MG63 (cell line): ENCODE measurements around the gene NPHS1. TPM values are rescaled to one million over a fixed set of nuclear protein-coding genes. Genes with fewer than 3 reads are reported as not detected.
A peak's percentile ranks its signal among the peaks of the same experiment; 100 is the strongest.
"Not testable (repeated sequence)": the region's sequence is repeated elsewhere in the genome, so short reads cannot be mapped to it uniquely, and the experiment has no call there.

ENCODE experiments used
- DNase-seq: peaks from one replicate; pipeline ENCODE4 v3.0.0-alpha.2; 2020
- H3K27me3 ChIP-seq: fragments of 250-450 bp; sonication (Bioruptor Pico); 2 replicates; pipeline ENCODE4 v1.5.1; 2020; ENCODE audit warnings: mild to moderate bottlenecking, moderate library complexity
- H3K36me3 ChIP-seq: fragments of 250-450 bp; sonication (Bioruptor Pico); 2 replicates; pipeline ENCODE4 v1.5.1; 2020; ENCODE audit warnings: mild to moderate bottlenecking, moderate library complexity
- H3K4me3 ChIP-seq: fragments of 250-450 bp; sonication (Bioruptor Pico); 2 replicates; pipeline ENCODE4 v1.5.1; 2020; ENCODE audit warnings: mild to moderate bottlenecking, moderate library complexity
- H3K9me3 ChIP-seq: fragments of 250-450 bp; sonication (Bioruptor Pico); 2 replicates; pipeline ENCODE4 v1.5.1; 2020; ENCODE audit warnings: mild to moderate bottlenecking, moderate library complexity
- total RNA-seq: library from RNA; depleted of rRNA; stranded (reverse); fragments of >200 nt; shearing (Covaris generic); gene quantifications from 2 replicates; pipeline ENCODE4 v1.2.3, GENCODE V29; 2014; ENCODE audit warnings: low replicate concordance; rRNA removed

The NPHS1 gene, protein sequence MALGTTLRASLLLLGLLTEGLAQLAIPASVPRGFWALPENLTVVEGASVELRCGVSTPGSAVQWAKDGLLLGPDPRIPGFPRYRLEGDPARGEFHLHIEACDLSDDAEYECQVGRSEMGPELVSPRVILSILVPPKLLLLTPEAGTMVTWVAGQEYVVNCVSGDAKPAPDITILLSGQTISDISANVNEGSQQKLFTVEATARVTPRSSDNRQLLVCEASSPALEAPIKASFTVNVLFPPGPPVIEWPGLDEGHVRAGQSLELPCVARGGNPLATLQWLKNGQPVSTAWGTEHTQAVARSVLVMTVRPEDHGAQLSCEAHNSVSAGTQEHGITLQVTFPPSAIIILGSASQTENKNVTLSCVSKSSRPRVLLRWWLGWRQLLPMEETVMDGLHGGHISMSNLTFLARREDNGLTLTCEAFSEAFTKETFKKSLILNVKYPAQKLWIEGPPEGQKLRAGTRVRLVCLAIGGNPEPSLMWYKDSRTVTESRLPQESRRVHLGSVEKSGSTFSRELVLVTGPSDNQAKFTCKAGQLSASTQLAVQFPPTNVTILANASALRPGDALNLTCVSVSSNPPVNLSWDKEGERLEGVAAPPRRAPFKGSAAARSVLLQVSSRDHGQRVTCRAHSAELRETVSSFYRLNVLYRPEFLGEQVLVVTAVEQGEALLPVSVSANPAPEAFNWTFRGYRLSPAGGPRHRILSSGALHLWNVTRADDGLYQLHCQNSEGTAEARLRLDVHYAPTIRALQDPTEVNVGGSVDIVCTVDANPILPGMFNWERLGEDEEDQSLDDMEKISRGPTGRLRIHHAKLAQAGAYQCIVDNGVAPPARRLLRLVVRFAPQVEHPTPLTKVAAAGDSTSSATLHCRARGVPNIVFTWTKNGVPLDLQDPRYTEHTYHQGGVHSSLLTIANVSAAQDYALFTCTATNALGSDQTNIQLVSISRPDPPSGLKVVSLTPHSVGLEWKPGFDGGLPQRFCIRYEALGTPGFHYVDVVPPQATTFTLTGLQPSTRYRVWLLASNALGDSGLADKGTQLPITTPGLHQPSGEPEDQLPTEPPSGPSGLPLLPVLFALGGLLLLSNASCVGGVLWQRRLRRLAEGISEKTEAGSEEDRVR (N-terminal part only)
- total RNA-seq = not detected in 2 replicates

DNA sequence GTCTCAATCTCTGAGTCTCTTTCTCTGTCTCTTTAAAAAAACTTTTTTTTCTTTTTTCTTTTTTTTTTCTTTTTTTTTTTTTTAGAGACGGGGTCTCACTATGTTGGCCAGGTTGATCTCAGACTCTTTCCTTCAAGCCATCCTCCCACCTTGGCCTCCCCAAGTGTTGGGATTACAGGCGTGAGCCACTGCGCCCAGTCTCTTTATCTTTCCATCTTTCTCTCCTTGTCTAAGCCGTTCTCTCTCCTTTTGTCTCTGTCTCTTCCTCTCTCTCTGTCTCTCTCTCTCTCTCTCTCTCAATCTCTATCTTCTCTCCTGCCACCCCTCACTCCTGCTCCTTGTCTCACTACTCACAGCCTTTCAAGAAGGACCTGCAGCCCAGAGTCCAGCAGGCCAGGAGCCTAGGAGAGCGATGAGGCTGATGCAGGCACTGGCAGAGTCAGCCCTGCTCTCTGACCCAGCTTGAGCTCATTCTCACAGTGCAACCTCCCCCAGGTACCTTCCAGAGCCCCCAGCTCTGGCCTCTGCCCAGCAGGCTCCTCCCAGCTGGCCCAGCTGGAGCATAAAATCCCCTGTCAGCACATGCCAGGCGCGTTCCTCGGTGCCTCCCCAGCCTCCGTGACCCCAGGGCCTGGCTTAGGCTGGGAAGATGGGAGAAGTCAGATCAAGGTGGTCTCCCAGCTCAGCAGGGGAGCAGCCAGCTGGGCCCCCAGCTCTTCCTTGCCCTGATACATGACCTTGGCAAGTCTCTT lies at the start of gene NPHS1:
Gene NPHS1, minus strand, starts transcription at position 476 of the 752 bp plus-strand sequence. CDS start 667 bp downstream, outside the sequence.
- peaks cover 10% of the 10 kb centered on the region for H3K27me3 ChIP-seq
- H3K4me3 ChIP-seq = no peak within 1 kb of the TSS
- H3K9me3 ChIP-seq = no peaks in the 10 kb centered on the region
- no peaks in the 10 kb centered on the region for H3K36me3 ChIP-seq
- no peak for DNase-seq

DNA sequence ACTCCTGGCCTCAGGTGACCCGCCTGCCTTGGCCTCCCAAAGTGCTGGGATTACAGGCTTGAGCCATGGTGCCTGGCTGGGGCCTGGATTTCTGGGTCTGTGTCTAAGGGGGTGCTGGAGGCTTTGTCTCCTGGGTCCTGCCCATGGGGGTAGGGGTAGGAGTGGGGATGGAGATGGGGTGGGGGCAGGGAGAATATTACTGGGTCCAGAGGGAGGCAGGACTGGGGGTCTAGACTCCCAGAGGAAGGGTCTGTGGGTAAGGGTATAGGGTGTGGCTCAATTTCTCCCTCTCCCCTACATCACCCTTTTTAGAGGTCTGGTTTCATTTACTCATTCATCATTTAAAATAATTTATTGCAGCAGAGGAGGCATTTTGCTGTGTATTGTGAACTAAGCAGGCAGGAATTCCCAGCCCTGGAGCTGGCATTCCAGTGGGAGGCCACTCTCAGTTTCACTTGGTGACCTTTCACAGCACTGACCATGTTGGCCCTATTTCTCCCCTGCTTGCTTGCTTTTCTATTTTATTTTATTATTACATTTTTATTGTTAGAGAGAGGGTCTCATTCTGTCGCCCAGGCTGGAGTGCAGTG lies 48.8 kb upstream of the NPHS1 start:
- Histone ChIP-seq H3K36me3 (peaks cover 13% of the 10 kb centered on the region), H3K9me3 (no peaks in the 10 kb centered on the region), H3K27me3 (no peaks in the 10 kb centered on the region), H3K4me3 (peak overlapping the region; percentile 71)
- DNase-seq = peak; percentile 33

DNA sequence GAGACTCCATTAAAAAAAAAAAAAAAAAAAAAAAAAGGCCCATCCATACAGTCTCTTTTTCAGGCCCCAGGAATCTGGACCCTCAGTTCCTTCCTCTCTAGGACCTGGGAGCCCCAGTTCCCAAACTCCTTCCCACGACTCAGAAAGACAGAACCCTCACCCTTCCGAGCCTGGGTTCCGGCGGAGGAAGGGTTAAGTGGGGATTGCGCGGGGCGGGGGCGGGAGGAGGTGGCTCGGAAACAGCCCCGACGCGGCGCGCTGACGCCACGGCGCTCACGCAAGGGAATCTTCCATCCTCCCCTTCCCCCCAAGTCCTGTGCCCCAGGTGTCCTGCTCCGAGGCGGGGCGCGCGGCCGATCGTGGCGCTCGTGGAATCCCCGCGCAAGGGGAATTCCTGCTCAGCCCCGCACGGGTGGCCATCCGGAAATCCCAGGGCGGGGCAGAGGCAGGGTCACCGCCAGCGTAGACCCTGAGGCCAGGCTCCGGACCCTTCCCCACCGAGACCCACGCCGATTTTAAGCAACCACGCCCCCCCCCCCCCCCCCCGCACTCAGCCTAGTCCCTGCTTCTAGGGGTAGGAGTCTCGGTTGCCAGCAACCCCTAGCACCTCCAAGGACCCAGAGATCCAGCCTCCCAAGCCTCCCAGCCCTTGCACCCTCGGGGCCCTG lies 47.4 kb upstream of the NPHS1 start:
- no peaks in the 10 kb centered on the region for H3K27me3 ChIP-seq
- H3K9me3 ChIP-seq = no peaks in the 10 kb centered on the region
- peaks cover 13% of the 10 kb centered on the region for H3K36me3 ChIP-seq
- peak overlapping the region; percentile 71 for H3K4me3 ChIP-seq
- DNase-seq = peak; percentile 83

DNA sequence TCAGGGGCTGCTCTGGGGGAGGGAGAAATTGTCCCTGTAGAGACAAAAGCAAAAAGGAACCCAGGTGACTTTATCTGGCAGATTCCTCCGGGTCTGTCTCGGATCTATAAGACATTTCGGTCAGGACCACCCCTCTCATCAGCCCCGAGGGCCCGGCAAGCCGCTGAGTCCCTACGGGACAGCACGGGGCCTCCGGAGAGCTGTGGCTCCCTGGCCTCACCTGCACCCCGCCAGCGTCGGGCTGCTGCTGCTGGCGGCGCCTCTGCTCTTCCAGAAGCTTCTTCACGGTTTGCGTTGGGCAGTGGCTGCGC lies 46.1 kb upstream of the NPHS1 start:
- H3K36me3 ChIP-seq = peaks cover 19% of the 10 kb centered on the region
- no peak for DNase-seq
- no peak overlapping the region for H3K4me3 ChIP-seq
- no peaks in the 10 kb centered on the region for H3K27me3 ChIP-seq
- no peaks in the 10 kb centered on the region for H3K9me3 ChIP-seq

DNA sequence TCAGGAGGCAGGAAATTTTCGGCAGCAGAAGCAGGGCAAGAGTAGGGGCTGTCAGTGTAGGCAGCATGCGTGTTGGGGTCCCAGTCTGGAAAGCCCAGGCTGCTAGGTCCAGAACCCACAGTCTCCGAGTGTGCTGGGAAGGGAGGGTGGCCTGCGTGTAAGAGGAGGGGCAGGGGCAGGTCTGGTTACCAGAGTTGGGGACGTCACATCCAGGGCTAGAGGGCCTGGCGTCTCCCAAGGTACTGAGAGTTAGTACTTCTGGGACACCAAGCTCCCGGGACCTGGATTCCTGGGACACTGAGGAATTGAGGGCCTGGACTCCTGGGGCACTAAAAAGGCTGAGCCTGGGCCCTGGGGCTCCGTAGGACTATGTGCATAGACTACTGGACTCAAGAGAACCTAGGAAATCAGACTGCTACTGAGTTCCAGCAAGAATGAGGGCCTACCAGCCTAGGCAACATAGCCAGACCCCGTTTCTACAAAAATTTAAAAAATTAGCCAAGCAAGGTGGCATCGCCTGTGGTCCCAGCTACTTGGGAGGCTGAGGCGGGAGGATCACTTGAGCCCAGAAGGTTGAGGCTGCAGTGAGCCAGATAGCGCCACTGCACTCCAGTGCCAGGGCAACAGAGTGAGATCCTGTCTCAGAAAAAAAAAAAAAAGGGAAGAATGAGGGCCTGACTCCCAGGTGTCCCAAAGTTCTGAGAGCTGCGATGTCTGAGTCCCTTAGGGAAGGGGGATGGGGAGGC lies 45.6 kb upstream of the NPHS1 start:
- Histone ChIP-seq H3K27me3 (no peaks in the 10 kb centered on the region), H3K36me3 (peaks cover 23% of the 10 kb centered on the region), H3K4me3 (no peak overlapping the region), H3K9me3 (no peaks in the 10 kb centered on the region)
- DNase-seq = no peak

DNA sequence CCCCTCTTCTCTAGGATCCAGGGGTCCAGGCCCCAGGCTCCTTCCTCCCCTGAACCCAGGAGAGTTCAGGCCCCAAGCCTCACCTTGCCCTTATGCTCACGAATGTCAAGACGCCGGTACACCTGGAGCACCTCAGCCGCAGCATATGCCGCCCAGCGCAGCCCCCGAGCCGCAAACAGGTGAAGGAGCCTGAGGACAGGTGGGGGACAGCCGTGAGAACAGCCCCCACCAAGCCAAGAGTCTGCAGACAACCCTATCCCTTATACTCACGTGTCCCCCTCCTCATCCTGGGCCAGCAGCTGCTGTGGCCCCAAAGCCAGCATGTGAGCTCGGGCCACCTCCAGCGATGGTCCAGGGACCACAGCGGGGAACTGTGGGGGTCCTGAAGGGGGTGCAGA lies 44.3 kb upstream of the NPHS1 start:
- H3K9me3 ChIP-seq = no peaks in the 10 kb centered on the region
- no peaks in the 10 kb centered on the region for H3K27me3 ChIP-seq
- H3K4me3 ChIP-seq = no peak overlapping the region
- H3K36me3 ChIP-seq = peaks cover 24% of the 10 kb centered on the region
- DNase-seq = no peak

DNA sequence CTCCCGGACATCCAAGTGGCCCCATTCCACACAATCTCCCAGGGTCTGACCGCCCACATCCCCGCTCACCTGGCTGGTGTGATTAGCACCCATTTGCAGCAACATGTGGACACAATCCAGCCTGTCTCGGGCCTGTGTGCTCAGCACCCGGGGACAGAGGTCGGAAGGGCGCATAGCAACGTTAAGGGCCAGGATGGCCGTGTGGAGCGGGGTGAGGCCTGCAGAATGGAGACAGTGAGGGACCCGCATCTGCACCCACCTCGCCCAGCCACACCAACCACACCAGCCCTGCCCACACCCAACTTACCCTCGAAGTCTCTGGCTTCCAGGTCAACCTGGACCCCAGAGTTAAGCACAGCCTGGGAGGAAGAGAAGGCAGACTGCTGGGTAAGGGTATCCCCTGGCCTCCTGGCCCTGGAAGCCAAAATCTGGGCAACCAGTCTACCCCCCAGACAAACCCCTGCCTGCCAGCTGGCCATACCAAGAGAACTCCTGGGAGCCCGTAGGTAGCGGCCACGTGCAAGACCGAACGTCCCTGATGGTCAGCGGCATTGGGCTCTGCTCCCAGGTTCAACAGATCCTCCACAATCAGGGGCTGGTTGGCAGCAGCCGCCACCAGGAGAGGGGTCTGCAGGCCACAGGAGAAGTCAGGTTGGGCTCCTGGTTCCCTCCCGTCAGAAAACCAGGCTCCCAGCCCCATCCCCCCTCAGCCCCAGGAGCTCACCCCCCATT lies 43.8 kb upstream of the NPHS1 start:
- Histone ChIP-seq H3K27me3 (no peaks in the 10 kb centered on the region), H3K36me3 (peaks cover 25% of the 10 kb centered on the region), H3K4me3 (no peak overlapping the region), H3K9me3 (no peaks in the 10 kb centered on the region)
- DNase-seq = no peak

DNA sequence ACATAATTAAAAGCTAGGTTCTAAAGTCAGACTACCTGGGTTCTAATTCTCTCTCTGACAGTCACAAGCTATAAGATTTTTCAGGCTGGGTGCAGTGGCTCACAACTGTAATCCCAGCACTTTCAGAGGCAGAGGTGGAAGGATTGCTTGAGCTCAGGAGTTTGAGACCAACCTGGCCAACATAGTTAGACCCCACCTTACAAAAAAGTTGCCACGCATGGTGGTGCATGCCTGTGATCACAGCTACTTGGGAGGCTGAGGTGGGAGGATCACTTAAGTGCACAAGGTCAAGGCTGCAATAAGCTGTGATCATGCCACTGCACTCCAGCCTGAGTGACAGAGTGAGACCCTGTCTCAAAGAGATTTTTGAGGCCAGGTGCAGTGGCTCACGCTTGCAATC lies 42.0 kb upstream of the NPHS1 start:
- H3K27me3 ChIP-seq = no peaks in the 10 kb centered on the region
- no peak for DNase-seq
- H3K4me3 ChIP-seq = no peak overlapping the region
- no peaks in the 10 kb centered on the region for H3K9me3 ChIP-seq
- peaks cover 33% of the 10 kb centered on the region for H3K36me3 ChIP-seq

DNA sequence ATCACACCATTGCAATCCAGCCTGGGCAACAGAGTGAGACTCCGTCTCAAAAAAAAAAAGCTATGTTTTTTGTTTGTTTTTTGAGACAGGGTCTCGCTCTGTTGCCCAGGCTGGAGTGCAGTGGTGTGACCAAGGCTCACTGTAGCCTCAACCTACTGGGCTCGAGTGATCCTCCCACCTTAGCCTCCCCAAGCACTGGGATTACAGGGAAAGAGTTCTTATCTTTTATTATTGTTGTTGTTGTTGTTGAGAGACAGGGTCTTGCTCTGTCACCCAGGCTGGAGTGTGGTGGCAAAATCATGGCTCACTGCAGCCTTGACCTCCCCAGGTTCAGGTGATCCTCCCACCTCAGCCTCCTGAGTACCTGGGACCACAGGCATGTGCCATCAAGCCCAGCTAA lies 39.5 kb upstream of the NPHS1 start:
- H3K36me3 ChIP-seq = peaks cover 33% of the 10 kb centered on the region
- not testable (repeated sequence) for H3K27me3 ChIP-seq, DNase-seq, H3K4me3 ChIP-seq, H3K9me3 ChIP-seq

DNA sequence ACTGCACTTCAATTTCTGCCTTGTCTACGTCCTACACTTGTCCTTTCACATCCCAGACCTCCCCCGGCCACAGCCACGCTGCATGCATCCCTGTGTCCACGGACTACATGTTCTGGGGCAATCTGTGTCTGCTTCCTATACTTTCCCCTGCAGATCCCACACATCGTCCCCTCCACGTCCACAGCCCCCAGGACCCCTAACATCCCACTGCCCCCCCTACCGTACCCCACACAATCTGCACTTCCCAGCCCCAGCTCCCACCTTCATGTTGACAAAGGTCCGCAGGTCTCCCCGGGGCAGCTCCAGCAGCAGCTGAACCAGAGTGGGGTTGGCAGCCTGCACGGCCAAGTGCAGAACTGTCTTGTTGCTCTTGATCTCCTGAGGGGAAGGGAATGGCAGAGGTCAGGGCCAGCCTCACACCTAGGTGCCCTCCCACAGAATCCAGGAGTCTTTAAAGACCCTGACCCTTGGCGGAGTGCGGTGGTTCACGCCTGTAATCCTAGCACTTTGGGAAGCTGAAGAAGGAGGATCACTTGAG lies 37.9 kb upstream of the NPHS1 start:
- no peak overlapping the region for H3K4me3 ChIP-seq
- no peak for DNase-seq

DNA sequence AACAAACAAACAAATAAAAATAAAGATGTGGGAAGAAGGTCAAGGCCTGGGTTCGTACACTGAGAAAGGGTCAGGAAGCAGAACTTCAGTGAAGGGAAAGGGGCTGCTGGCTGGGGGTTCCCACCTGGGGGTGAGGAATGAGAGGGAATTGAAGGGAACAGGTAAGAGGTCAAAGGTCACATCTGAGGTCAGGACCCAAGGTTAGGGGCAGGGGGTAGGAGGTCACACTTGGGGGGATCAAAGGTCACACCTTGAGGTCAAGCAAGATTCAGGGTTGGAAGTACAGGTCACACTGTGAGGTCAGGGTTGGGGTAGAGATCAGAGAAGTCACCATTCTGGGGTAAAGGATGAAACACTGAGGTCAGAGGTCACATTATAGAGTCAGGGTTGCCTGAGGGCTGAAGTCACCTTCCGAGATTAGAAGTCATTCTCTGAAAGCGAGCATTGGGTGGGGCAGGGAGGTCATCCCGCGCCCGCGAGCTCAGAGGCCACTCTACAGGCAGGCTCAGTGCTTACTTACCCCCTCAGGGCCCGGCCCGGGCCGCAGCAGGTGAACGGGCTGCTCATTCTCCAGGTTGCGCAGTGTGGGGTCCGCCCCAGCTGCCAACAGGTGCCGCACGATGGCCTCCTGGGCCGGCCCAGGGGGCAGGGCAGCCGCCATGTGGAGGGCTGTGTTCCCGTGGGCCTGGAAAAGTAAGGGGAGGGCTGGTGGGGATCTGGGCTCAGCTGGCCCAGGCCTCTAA lies 37.2 kb upstream of the NPHS1 start:
- H3K36me3 ChIP-seq = peaks cover 30% of the 10 kb centered on the region
- no peak overlapping the region for H3K4me3 ChIP-seq
- H3K27me3 ChIP-seq = no peaks in the 10 kb centered on the region
- no peak for DNase-seq
- H3K9me3 ChIP-seq = no peaks in the 10 kb centered on the region

More for the DNA sequence above, 37.9 kb upstream of the NPHS1 start:
- Histone ChIP-seq H3K27me3 (no peaks in the 10 kb centered on the region), H3K36me3 (peaks cover 30% of the 10 kb centered on the region), H3K9me3 (no peaks in the 10 kb centered on the region)

DNA sequence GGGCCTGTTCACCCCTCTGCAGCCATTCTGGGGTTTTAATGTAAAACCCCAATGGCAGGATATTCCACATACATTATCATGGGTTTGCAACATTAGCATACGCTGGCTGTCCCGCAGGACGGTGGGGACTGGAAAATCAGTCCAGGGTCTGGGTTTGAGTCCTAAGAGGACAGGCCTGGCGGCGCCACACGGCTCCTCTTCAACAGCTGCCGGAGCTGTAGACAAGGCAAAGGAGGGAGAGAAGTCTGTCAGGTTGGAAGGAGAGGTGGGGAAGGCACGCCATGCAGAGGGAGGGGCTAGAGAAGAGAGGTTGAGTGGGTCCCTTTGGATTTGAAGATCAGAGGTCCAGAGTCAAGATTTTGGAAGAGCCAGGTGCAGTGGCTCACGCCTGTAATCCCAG lies 36.1 kb upstream of the NPHS1 start:
- peaks cover 24% of the 10 kb centered on the region for H3K36me3 ChIP-seq
- no peak overlapping the region for H3K4me3 ChIP-seq
- no peaks in the 10 kb centered on the region for H3K9me3 ChIP-seq
- no peaks in the 10 kb centered on the region for H3K27me3 ChIP-seq
- no peak for DNase-seq

DNA sequence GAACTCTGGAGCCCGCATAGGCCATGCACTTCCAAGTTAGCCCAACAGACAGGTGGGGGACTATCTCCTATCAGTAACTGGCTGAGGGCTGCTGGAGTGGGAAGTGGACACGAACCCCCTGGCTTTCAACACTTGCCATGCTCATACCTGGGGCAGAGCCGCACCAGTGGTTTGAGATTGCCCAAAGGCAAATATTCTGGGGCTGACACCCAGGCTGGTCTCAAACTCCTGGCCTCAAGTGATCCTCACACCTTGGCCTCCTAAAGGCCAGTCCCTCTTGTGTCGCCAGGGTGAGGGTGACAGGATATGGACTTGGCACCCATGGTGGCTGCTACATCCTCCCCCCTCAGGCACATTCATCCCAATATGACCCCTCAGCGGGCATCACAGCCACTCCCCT lies 34.9 kb upstream of the NPHS1 start:
- no peaks in the 10 kb centered on the region for H3K9me3 ChIP-seq
- H3K27me3 ChIP-seq = no peaks in the 10 kb centered on the region
- H3K4me3 ChIP-seq = no peak overlapping the region
- H3K36me3 ChIP-seq = peaks cover 20% of the 10 kb centered on the region
- DNase-seq = no peak

DNA sequence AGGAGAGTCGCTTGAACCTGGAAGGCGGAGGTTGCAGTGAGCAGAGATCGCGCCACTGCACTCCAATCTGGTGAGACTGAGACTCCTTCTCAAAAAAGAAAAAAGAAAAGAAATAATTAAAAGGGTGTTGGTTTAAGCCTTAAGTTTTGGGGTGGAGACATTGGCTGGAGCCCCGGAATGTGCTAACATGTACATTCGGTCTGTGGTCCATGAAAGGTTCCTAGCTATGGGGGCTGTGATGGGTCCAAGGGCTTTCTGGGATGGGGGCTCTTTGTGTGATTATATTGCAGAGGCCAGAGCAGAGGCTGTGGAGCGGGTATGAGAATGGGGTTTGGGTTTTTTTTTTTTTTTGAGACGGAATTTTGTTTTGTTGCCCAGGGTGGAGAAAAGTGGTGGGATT lies 33.6 kb upstream of the NPHS1 start:
- no peak overlapping the region for H3K4me3 ChIP-seq
- no peak for DNase-seq
- no peaks in the 10 kb centered on the region for H3K9me3 ChIP-seq
- H3K27me3 ChIP-seq = no peaks in the 10 kb centered on the region
- H3K36me3 ChIP-seq = peaks cover 16% of the 10 kb centered on the region
